HepG2 (cell line): Measurements from ENCODE around the gene KRTAP29-1. TPM values are rescaled to one million over a fixed set of nuclear protein-coding genes. Genes with fewer than 3 reads are reported as not detected.

Source experiments
- ATAC-seq: fragments of 200-7000 bp; cut with Tn5 transposase; 3 replicates; pipeline ENCODE4 v1.9.1; 2020; ENCODE audit warnings: mild to moderate bottlenecking, moderate library complexity
- BruUV-seq: library from RNA; stranded (reverse); fragments of 400-500 nt; replicated peaks from 2 replicates; lab custom pipeline; 2021; lab: Mats Ljungman, UMichigan
- CTCF ChIA-PET: fragments of 300-600 bp; formaldehyde crosslinking; extraction: SDS; loops from one replicate; lab custom pipeline; 2021; ENCODE audit warnings: low total read pairs, inconsistent platforms, low intra/inter-chr PET ratio; lab: Yijun Ruan, JAX
- POLR2A ChIA-PET: fragments of 350-600 bp; sonication (Branson Sonifier 250); formaldehyde crosslinking; loops from one replicate; lab custom pipeline; 2020; ENCODE audit warnings: antibody characterized with exemption, inconsistent platforms; lab: Yijun Ruan, JAX
- DNase-seq: peaks from one replicate; pipeline ENCODE4 v3.0.0-alpha.2; 2015; ENCODE audit warnings: low spot score
- FAIRE-seq: peaks from 3 replicates; lab custom pipeline; 2011; peaks lifted over from hg19 to GRCh38; lab: Jason Lieb, UNC
- H2AFZ ChIP-seq: one replicate; pipeline ENCODE4 v1.6.1; 2011; ENCODE audit warnings: low read length, inconsistent platforms
- H3K27ac ChIP-seq: fragments of 300-600 bp; 3 replicates; pipeline ENCODE4 v1.8.0; 2011; ENCODE audit warnings: mixed run types, mild to moderate bottlenecking, mixed read lengths, low read length, inconsistent platforms; ENCODE audit not compliant: insufficient read depth; ENCODE audit errors: extremely low read length
- H3K27me3 ChIP-seq, 2 experiments: fragments of 200-600 bp in 1 of 2; 2 replicates in 1 of 2; 3 replicates in 1 of 2; pipeline versions ENCODE4 v1.6.0 to v1.8.0; 2011; ENCODE audit warnings: low read length in 2 of 2, mild to moderate bottlenecking in 2 of 2, moderate library complexity in 2 of 2, inconsistent platforms in 1 of 2; ENCODE audit not compliant: insufficient read depth in 2 of 2, control insufficient read depth in 1 of 2
- H3K36me3 ChIP-seq, 2 experiments: fragments of 200-600 bp in 1 of 2; replicated peaks in 1 of 2; 2 replicates in 1 of 2; 3 replicates in 1 of 2; pipeline versions ENCODE4 v1.5.1 to v1.8.0; 2011; ENCODE audit warnings: low read length in 2 of 2, inconsistent platforms in 1 of 2; ENCODE audit not compliant: insufficient read depth in 2 of 2, control insufficient read depth in 1 of 2
- H3K4me1 ChIP-seq: 2 replicates; pipeline ENCODE4 v1.5.1; 2012; ENCODE audit warnings: low read length, inconsistent platforms; ENCODE audit not compliant: insufficient read depth
- H3K4me2 ChIP-seq: 2 replicates; pipeline ENCODE4 v1.6.0; 2011; ENCODE audit warnings: low read depth, low read length, inconsistent platforms
- H3K4me3 ChIP-seq, 3 experiments: fragments of 200-600 bp in 1 of 3; sonication (generic), shearing (Covaris generic) in 1 of 3; replicated peaks in 1 of 3; 2 replicates each; pipeline ENCODE4 v1.5.1; 2011 to 2016; ENCODE audit warnings: low read length in 3 of 3, inconsistent platforms in 2 of 3, low read depth in 2 of 3, mild to moderate bottlenecking in 2 of 3, control low read depth in 1 of 3, mixed read lengths in 1 of 3; ENCODE audit not compliant: insufficient read depth in 1 of 3
- H3K79me2 ChIP-seq: one replicate; pipeline ENCODE4 v1.6.1; 2011; ENCODE audit warnings: low read length, inconsistent platforms; ENCODE audit not compliant: insufficient read depth
- H3K9ac ChIP-seq: 2 replicates; pipeline ENCODE4 v1.6.0; 2011; ENCODE audit warnings: mild to moderate bottlenecking, low read depth, low read length, inconsistent platforms; ENCODE audit not compliant: insufficient read depth
- H3K9me3 ChIP-seq: 2 replicates; pipeline ENCODE4 v1.5.1; 2012; ENCODE audit warnings: mild to moderate bottlenecking, low read length
- H4K20me1 ChIP-seq: 2 replicates; pipeline ENCODE4 v1.6.0; 2011; ENCODE audit warnings: inconsistent platforms, mild to moderate bottlenecking, low read length, moderate library complexity; ENCODE audit not compliant: insufficient read depth
- FOXO1 ChIP-seq: sonication (generic); formaldehyde crosslinking; IDR thresholded peaks from 2 replicates; pipeline ENCODE4 v1.4.0; 2020; ENCODE audit warnings: missing genetic modification reagents
- HDAC1 ChIP-seq: sonication (generic); formaldehyde crosslinking; IDR thresholded peaks from 2 replicates; pipeline ENCODE4 v1.5.1; 2020; ENCODE audit warnings: mild to moderate bottlenecking, missing genetic modification reagents
- RXRA ChIP-seq: sonication (generic); formaldehyde crosslinking; IDR thresholded peaks from 2 replicates; pipeline ENCODE4 v1.5.1; 2020; ENCODE audit warnings: missing genetic modification reagents
- SKI ChIP-seq: fragments of 450-650 bp; IDR thresholded peaks from one replicate; pipeline ENCODE4 v1.6.1; 2018; ENCODE audit warnings: mild to moderate bottlenecking; ENCODE audit not compliant: partially characterized antibody
- TBL1XR1 ChIP-seq: fragments of 150-350 bp; IDR thresholded peaks from 2 replicates; pipeline ENCODE4 v1.6.1; 2014; ENCODE audit warnings: borderline replicate concordance, low read length; ENCODE audit not compliant: partially characterized antibody
- ZNF280D ChIP-seq: sonication (generic); formaldehyde crosslinking; IDR thresholded peaks from 2 replicates; pipeline ENCODE4 v1.5.1; 2020; ENCODE audit warnings: mild to moderate bottlenecking, missing genetic modification reagents
- ZNF83 ChIP-seq: sonication (generic); formaldehyde crosslinking; IDR thresholded peaks from 2 replicates; pipeline ENCODE4 v1.4.0; 2020; ENCODE audit warnings: missing genetic modification reagents, mild to moderate bottlenecking, borderline replicate concordance
- WGBS: methylation state at CpG from one replicate; pipeline ENCODE4 v1.1.6; 2017; ENCODE audit warnings: low lambda C conversion rate; 5-methylcytosine and 5-hydroxymethylcytosine counted together
- in situ Hi-C: cut with HindIII; loops from 2 replicates; pipeline ENCODE4 v1.10.0; 2017; ENCODE audit warnings: low pct_unique_long_range_greater_than_20kb; ENCODE audit not compliant: extremely low pct_ligation_motif_present
- intact Hi-C: fragments of 100-400 bp; cut with micrococcal nuclease; formaldehyde crosslinking; loops from one replicate; pipeline ENCODE4 v1.10.0; 2022; ENCODE audit not compliant: unreplicated experiment
- polyA plus RNA-seq, 8 experiments: library from polyadenylated mRNA; depleted of rRNA in 3 of 8; stranded (reverse) in 7 of 8; unstranded in 1 of 8; fragments of >200 nt; fragmentation: Illumina TruSeq in 4 of 8; extraction: Trizol in 4 of 8; gene quantifications; 2 replicates each; pipeline versions ENCODE4 v1.2.1 to v1.2.3, GENCODE V29; 2011 to 2016; ENCODE audit warnings: low read depth in 4 of 8, missing spikeins in 1 of 8, mixed read lengths in 1 of 8; ENCODE audit not compliant: insufficient read depth in 1 of 8
- total RNA-seq, 5 experiments: library from RNA; depleted of rRNA; stranded (reverse); fragments of >200 nt; fragmentation: Illumina TruSeq; extraction: Trizol; gene quantifications; 2 replicates each; pipeline ENCODE4 v1.2.3, GENCODE V29; 2016; ENCODE audit warnings: low read depth in 1 of 5

KRTAP29-1 gene
- total and polyA plus RNA-seq, 2 of the 13 experiments (the other 11 are each of a cell fraction or from before 2014, with no cell fraction given), result not detected

- no peaks in the 10 kb centered on the region; a peak in 2 of 5 replicates for H3K27me3 ChIP-seq
- TF ChIP-seq RXRA (CRISPR knock-in tag) (no peak), ZNF83 (CRISPR knock-in tag) (no peak), TBL1XR1 (no peak), SKI (no peak), HDAC1 (CRISPR knock-in tag) (no peak), ZNF280D (CRISPR knock-in tag) (no peak), FOXO1 (CRISPR knock-in tag) (no peak)
- no peak for FAIRE-seq
- no peak overlapping the region for H3K4me3 ChIP-seq
- peaks cover 11% of the 10 kb centered on the region; the same call in 1 of the 2 replicates for H3K9me3 ChIP-seq
- DNase-seq, result no peak
- no peak overlapping the region for H3K9ac ChIP-seq
- no peaks in the 10 kb centered on the region for H4K20me1 ChIP-seq
- H2AFZ ChIP-seq, result no peak overlapping the region
- ChIA-PET CTCF (no interaction called here), POLR2A (no interaction called here)
- ATAC-seq, result no peak
- H3K4me1 ChIP-seq, result no peaks in the 10 kb centered on the region
- in situ Hi-C loops, result no loop called here
- no TSS peak for BruUV-seq
- WGBS, result 8% methylated on average over 7 of the region's 7 CpGs
- intact Hi-C loops, result no loop called here
- no peak overlapping the region for H3K4me2 ChIP-seq
- H3K36me3 ChIP-seq, result no peaks in the 10 kb centered on the region
- H3K27ac ChIP-seq, result no peak overlapping the region
- H3K79me2 ChIP-seq, result no peaks in the 10 kb centered on the region
Observed at GRCh38 chr17:41340934-41341861, 38.5 kb upstream of the KRTAP29-1 start.
